ENCODE results near the gene SLC7A6. TPM values are rescaled to one million over a fixed set of nuclear protein-coding genes. Genes with fewer than 3 reads are reported as not detected.

The SLC7A6 gene
- total RNA-seq, 1 donor from 2014 or later: 11.6 TPM

DNA sequence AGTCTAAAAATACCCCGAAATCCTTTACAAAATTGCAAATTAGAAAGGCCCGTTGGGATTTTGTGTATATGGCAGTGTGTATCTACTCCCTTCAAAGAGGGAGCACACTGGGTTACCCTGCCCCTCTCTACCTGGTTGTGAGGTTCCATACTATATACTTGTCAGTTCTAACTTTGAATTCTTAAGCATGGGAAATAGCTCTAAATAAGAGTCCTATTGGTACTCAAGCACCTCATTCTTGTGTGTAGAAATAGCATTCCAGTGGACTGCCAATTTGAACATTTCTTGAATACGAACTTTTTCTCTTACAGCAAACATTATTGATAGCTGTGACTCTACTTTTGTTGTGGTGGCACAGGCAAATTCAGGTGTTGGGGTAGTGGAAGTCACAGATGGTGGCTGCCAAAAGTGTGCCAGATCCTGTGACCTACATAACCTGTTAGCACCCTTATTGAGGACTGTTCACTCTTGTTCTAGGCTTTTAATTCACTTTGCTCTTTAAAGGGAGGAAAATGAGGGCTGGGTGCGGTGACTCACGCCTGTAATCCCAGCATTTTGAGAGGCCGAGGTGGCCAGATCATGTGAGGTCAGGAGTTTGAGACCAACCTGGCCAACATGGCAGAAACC is 44.5 kb upstream of the SLC7A6 start:
- Mint-ChIP-seq H3K27ac (peak overlapping the region; percentile 82), H3K9me3 (ENCODE audit: low read depth) (peaks cover 3% of the 10 kb centered on the region), H3K4me3 (ENCODE audit: low read depth) (no peak overlapping the region), H3K27me3 (no peaks in the 10 kb centered on the region), H3K4me1 (ENCODE audit: low read depth) (peaks cover 4% of the 10 kb centered on the region), H3K36me3 (ENCODE audit: insufficient read depth) (peaks cover 4% of the 10 kb centered on the region)
- TF ChIP-seq, protein P1, sequence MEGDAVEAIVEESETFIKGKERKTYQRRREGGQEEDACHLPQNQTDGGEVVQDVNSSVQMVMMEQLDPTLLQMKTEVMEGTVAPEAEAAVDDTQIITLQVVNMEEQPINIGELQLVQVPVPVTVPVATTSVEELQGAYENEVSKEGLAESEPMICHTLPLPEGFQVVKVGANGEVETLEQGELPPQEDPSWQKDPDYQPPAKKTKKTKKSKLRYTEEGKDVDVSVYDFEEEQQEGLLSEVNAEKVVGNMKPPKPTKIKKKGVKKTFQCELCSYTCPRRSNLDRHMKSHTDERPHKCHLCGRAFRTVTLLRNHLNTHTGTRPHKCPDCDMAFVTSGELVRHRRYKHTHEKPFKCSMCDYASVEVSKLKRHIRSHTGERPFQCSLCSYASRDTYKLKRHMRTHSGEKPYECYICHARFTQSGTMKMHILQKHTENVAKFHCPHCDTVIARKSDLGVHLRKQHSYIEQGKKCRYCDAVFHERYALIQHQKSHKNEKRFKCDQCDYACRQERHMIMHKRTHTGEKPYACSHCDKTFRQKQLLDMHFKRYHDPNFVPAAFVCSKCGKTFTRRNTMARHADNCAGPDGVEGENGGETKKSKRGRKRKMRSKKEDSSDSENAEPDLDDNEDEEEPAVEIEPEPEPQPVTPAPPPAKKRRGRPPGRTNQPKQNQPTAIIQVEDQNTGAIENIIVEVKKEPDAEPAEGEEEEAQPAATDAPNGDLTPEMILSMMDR (IDR thresholded peaks at IDR 0.05; ENCODE audit: unreplicated experiment): no peak
- no peak for DNase-seq (ENCODE audit: low spot score, unreplicated experiment)

DNA sequence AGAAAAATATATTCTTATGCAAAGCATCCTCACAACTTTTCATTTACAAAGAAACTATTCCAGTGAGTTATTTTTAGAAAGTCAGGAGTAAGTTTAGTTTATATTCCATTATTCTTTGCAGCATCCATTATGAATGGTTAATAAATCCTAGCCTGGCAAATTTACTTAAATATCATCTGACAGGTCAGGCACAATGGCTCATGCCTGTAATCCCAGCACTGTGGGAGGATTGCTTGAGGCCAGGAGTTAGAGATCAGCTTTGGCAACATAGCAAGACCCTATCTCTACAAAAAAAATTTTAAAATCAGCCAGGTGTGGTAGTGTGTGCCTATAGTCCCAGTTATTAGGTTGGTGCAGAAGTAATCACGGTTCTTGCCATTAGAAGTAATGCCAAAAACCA is 41.3 kb upstream of the SLC7A6 start:
- H3K27me3 Mint-ChIP-seq: no peaks in the 10 kb centered on the region
- no peaks in the 10 kb centered on the region for H3K4me1 Mint-ChIP-seq (ENCODE audit: low read depth)
- no peak overlapping the region for H3K27ac Mint-ChIP-seq
- no peak overlapping the region for H3K4me3 Mint-ChIP-seq (ENCODE audit: low read depth)
- no peaks in the 10 kb centered on the region for H3K36me3 Mint-ChIP-seq (ENCODE audit: insufficient read depth)
- TF ChIP-seq, protein P1 (IDR thresholded peaks at IDR 0.05; ENCODE audit: unreplicated experiment): no peak
- DNase-seq (ENCODE audit: low spot score, unreplicated experiment): no peak
- no peaks in the 10 kb centered on the region for H3K9me3 Mint-ChIP-seq (ENCODE audit: low read depth)

DNA sequence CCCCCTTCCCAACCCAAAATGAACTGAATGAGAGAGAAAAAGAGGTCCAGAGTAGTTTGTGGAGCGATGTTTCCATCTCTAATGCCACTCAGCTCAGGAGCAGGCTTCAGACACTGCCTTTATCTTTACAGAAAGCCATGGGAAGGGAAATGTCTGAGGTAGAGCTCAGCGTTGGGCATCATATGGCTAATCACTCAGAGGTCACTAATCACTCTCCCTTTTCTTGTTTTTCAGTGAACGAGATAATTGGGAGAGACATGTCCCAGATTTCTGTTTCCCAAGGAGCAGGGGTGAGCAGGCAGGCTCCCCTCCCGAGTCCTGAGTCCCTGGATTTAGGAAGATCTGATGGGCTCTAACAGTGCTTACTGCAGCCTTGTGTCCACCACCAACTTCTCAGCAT is 38.2 kb upstream of the SLC7A6 start:
- Mint-ChIP-seq H3K27me3 (no peaks in the 10 kb centered on the region), H3K27ac (no peak overlapping the region), H3K9me3 (ENCODE audit: low read depth) (no peaks in the 10 kb centered on the region), H3K4me3 (ENCODE audit: low read depth) (no peak overlapping the region), H3K36me3 (ENCODE audit: insufficient read depth) (peaks cover 9% of the 10 kb centered on the region), H3K4me1 (ENCODE audit: low read depth) (no peaks in the 10 kb centered on the region)
- TF ChIP-seq, protein P1 (IDR thresholded peaks at IDR 0.05; ENCODE audit: unreplicated experiment): no peak
- no peak for DNase-seq (ENCODE audit: low spot score, unreplicated experiment)

DNA sequence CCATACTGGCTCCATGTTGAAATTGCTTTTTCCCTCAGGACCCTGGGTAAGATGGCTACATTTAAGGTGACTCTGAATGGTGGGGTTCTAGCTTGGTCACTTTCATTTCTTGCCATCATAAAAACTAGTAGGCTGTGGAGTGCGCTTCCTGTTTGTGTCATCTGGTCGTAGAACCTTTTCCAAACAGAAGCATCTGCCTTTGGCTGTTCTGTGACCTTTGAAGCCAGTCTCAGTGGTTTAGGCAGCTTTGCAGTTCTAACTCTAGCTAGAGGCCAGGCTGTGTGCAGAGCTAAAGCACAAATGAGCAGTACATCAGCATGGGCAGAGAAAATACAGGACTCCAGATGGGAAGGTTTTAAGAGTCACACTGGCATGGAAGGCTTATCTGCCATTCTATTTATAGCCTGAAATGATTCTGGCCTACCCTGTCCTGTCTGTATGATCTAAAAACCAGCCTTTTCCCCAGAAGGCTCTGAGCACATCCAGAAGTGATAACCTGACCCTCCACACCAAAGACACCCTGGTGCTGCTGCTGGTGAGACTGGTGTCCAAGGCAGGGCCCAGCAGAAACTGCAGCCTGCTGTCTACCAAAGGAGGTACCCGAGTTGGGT is 37.0 kb upstream of the SLC7A6 start:
- Mint-ChIP-seq H3K27me3 (no peaks in the 10 kb centered on the region), H3K4me3 (ENCODE audit: low read depth) (no peak overlapping the region), H3K27ac (peak overlapping the region; percentile 45), H3K9me3 (ENCODE audit: low read depth) (no peaks in the 10 kb centered on the region), H3K4me1 (ENCODE audit: low read depth) (no peaks in the 10 kb centered on the region), H3K36me3 (ENCODE audit: insufficient read depth) (peaks cover 9% of the 10 kb centered on the region)
- DNase-seq (ENCODE audit: low spot score, unreplicated experiment): no peak
- TF ChIP-seq, protein P1 (IDR thresholded peaks at IDR 0.05; ENCODE audit: unreplicated experiment): no peak

DNA sequence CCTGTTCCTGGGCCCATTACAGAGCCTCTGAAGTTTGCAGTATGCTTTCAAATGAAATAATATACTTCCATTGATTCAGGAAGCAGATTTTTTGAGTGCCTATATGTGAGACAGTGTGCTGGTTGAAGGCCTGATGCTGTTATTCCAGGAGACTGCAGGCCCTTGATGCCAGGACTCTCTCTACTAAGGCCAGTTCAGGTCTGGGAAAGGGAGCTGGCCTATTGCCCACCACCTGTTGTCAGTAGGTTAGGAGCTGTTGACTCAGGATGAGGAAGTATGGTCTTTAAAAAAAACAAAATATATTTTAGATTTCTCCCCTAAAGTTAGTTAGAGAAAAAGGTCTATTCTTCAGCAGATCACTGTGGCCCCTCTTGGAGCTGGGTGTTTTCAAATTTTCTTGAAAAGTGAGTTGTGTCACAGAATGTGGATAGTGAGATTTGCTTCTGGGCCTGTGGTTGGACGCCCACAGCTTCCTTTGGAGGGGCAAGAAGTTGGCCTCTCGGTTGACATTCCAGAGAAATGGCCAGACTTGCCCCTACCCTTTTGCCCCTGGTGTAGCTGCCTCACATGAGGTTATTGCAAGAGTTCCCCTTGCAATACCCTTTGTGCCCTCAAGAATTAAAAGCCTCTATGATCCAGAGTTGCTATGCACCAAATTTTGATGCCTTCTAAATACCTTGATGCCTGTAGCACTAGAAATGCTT is 36.3 kb upstream of the SLC7A6 start:
- no peaks in the 10 kb centered on the region for H3K27me3 Mint-ChIP-seq
- TF ChIP-seq, protein P1 (IDR thresholded peaks at IDR 0.05; ENCODE audit: unreplicated experiment): no peak
- no peak for DNase-seq (ENCODE audit: low spot score, unreplicated experiment)
- H3K4me3 Mint-ChIP-seq (ENCODE audit: low read depth): no peak overlapping the region
- H3K27ac Mint-ChIP-seq: peak overlapping the region; percentile 62
- H3K9me3 Mint-ChIP-seq (ENCODE audit: low read depth): no peaks in the 10 kb centered on the region
- H3K4me1 Mint-ChIP-seq (ENCODE audit: low read depth): peaks cover 2% of the 10 kb centered on the region
- peaks cover 10% of the 10 kb centered on the region for H3K36me3 Mint-ChIP-seq (ENCODE audit: insufficient read depth)
